HepG2 (cell line): Measurements from ENCODE around the gene ACACA. TPM values are rescaled to one million over a fixed set of nuclear protein-coding genes. Genes with fewer than 3 reads are reported as not detected.

Source experiments
- ETV6 ChIP-seq: sonication (generic); formaldehyde crosslinking; conservative IDR thresholded peaks from 2 replicates; pipeline ENCODE4 v1.4.0; 2020; ENCODE audit warnings: missing genetic modification reagents
- FLYWCH1 ChIP-seq: sonication (generic); formaldehyde crosslinking; IDR thresholded peaks from 2 replicates; pipeline ENCODE4 v1.8.1; 2023; ENCODE audit warnings: mild to moderate bottlenecking, missing genetic modification reagents
- FOXA1 ChIP-seq, 2 experiments: fragments of 450-650 bp in 1 of 2; sonication (generic) in 1 of 2; formaldehyde crosslinking in 1 of 2; IDR thresholded peaks; 2 replicates each; pipeline versions ENCODE4 v1.4.0 to v1.6.1; 2016 to 2020; ENCODE audit warnings: missing genetic modification reagents in 1 of 2
- GABPA ChIP-seq, 2 experiments: IDR thresholded peaks; 2 replicates each; pipeline ENCODE4 v1.6.1; 2011 to 2016; ENCODE audit warnings: low read depth in 2 of 2, low read length in 1 of 2, missing biosample characterization in 1 of 2, missing genetic modification characterization in 1 of 2
- HDAC1 ChIP-seq: sonication (generic); formaldehyde crosslinking; IDR thresholded peaks from 2 replicates; pipeline ENCODE4 v1.5.1; 2020; ENCODE audit warnings: mild to moderate bottlenecking, missing genetic modification reagents
- IRX3 ChIP-seq: sonication (generic); formaldehyde crosslinking; IDR thresholded peaks from 2 replicates; pipeline ENCODE4 v1.8.1; 2023; ENCODE audit warnings: mild to moderate bottlenecking, low read depth, missing genetic modification reagents, borderline replicate concordance
- MXD4 ChIP-seq: IDR thresholded peaks from 2 replicates; pipeline ENCODE4 v1.6.1; 2016; ENCODE audit warnings: mild to moderate bottlenecking, missing biosample characterization, missing genetic modification reagents
- NFYB ChIP-seq: sonication (generic); formaldehyde crosslinking; IDR thresholded peaks from 2 replicates; pipeline ENCODE4 v1.4.0; 2020; ENCODE audit warnings: missing genetic modification reagents
- PRMT3 ChIP-seq: sonication (generic); formaldehyde crosslinking; IDR thresholded peaks from 2 replicates; pipeline ENCODE4 v1.8.1; 2022; ENCODE audit warnings: low read depth, mild to moderate bottlenecking, moderate library complexity, missing genetic modification reagents, borderline replicate concordance
- SP1 ChIP-seq, 2 experiments: fragments of 450-650 bp in 1 of 2; sonication (generic) in 1 of 2; formaldehyde crosslinking in 1 of 2; IDR thresholded peaks; 2 replicates each; pipeline versions ENCODE4 v1.4.0 to v1.6.1; 2016 to 2020; ENCODE audit warnings: missing genetic modification reagents in 1 of 2
- ZHX1 ChIP-seq: sonication (generic); formaldehyde crosslinking; IDR thresholded peaks from 2 replicates; pipeline ENCODE4 v1.8.1; 2022; ENCODE audit warnings: low read depth, mild to moderate bottlenecking, missing genetic modification reagents
- ZNF251 ChIP-seq: sonication (generic); formaldehyde crosslinking; IDR thresholded peaks from 2 replicates; pipeline ENCODE4 v1.9.0; 2021; ENCODE audit warnings: mild to moderate bottlenecking, missing genetic modification reagents
- ZNF292 ChIP-seq: sonication (generic); formaldehyde crosslinking; IDR thresholded peaks from 2 replicates; pipeline ENCODE4 v1.8.1; 2022; ENCODE audit warnings: mild to moderate bottlenecking, low read depth, missing genetic modification reagents, borderline replicate concordance
- ZNF430 ChIP-seq: sonication (generic); formaldehyde crosslinking; IDR thresholded peaks from 2 replicates; pipeline ENCODE4 v1.9.0; 2021; ENCODE audit warnings: mild to moderate bottlenecking, missing genetic modification reagents
- ZNF503 ChIP-seq: sonication (generic); formaldehyde crosslinking; IDR thresholded peaks from 2 replicates; pipeline ENCODE4 v1.4.0; 2020; ENCODE audit warnings: missing genetic modification reagents
- ZNF841 ChIP-seq: sonication (generic); formaldehyde crosslinking; IDR thresholded peaks from 2 replicates; pipeline ENCODE4 v1.8.1; 2023; ENCODE audit warnings: missing genetic modification reagents, borderline replicate concordance
- polyA plus RNA-seq, 8 experiments: library from polyadenylated mRNA; depleted of rRNA in 3 of 8; stranded (reverse) in 7 of 8; unstranded in 1 of 8; fragments of >200 nt; fragmentation: Illumina TruSeq in 4 of 8; extraction: Trizol in 4 of 8; gene quantifications; 2 replicates each; pipeline versions ENCODE4 v1.2.1 to v1.2.3, GENCODE V29; 2011 to 2016; ENCODE audit warnings: low read depth in 4 of 8, missing spikeins in 1 of 8, mixed read lengths in 1 of 8; ENCODE audit not compliant: insufficient read depth in 1 of 8
- total RNA-seq, 5 experiments: library from RNA; depleted of rRNA; stranded (reverse); fragments of >200 nt; fragmentation: Illumina TruSeq; extraction: Trizol; gene quantifications; 2 replicates each; pipeline ENCODE4 v1.2.3, GENCODE V29; 2016; ENCODE audit warnings: low read depth in 1 of 5
- TF ChIP-seq, protein P1 (sequence below): IDR thresholded peaks from 2 replicates; pipeline ENCODE4 v1.6.1; 2016; ENCODE audit warnings: control low read depth
- TF ChIP-seq, protein P2 (sequence below): sonication (generic); formaldehyde crosslinking; IDR thresholded peaks from 2 replicates; pipeline ENCODE4 v1.5.1; 2020; ENCODE audit warnings: missing genetic modification reagents, mild to moderate bottlenecking, borderline replicate concordance

Gene ACACA
- total and polyA plus RNA-seq, 2 of the 13 experiments (the other 11 are each of a cell fraction or from before 2014, with no cell fraction given), result 39.2 to 47.2 TPM

GRCh38 chr17:37358830-37359681, 47.6 kb downstream of the ACACA start (continued):
- TF ChIP-seq, protein P1, sequence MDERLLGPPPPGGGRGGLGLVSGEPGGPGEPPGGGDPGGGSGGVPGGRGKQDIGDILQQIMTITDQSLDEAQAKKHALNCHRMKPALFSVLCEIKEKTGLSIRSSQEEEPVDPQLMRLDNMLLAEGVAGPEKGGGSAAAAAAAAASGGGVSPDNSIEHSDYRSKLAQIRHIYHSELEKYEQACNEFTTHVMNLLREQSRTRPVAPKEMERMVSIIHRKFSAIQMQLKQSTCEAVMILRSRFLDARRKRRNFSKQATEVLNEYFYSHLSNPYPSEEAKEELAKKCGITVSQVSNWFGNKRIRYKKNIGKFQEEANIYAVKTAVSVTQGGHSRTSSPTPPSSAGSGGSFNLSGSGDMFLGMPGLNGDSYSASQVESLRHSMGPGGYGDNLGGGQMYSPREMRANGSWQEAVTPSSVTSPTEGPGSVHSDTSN (CRISPR knock-in tag), result no peak
- 0 out of 2 replicates have a peak, but pooled peaks have one; percentile 18 for TF ChIP-seq ZNF430 (CRISPR knock-in tag)
- peak; percentile 53; the same call in 1 of the 2 replicates for TF ChIP-seq ZNF503 (CRISPR knock-in tag)
- TF ChIP-seq NFYB, result peak; percentile 75
- TF ChIP-seq ZHX1 (CRISPR knock-in tag), result 0 out of 2 replicates have a peak, but pooled peaks have one; percentile 43
- TF ChIP-seq SP1 (IDR thresholded peaks at IDR 0.05), result no peak
- TF ChIP-seq SP1 (CRISPR knock-in tag; IDR thresholded peaks at IDR 0.05), result peak; percentile 38; the same call in 1 of the 2 replicates
- no peak for TF ChIP-seq ZNF251 (CRISPR knock-in tag)
- TF ChIP-seq IRX3 (CRISPR knock-in tag), result no peak
- TF ChIP-seq GABPA (IDR thresholded peaks at IDR 0.05; ENCODE audit: low read depth, low read length), result 0 out of 2 replicates have a peak, but pooled peaks have one; percentile 30
- TF ChIP-seq GABPA (CRISPR knock-in tag; IDR thresholded peaks at IDR 0.05; ENCODE audit: low read depth), result no peak
- no peak for TF ChIP-seq FLYWCH1 (CRISPR knock-in tag)
- no peak for TF ChIP-seq PRMT3 (CRISPR knock-in tag)
- TF ChIP-seq ETV6 (CRISPR knock-in tag), result no peak
- no peak for TF ChIP-seq ZNF292 (CRISPR knock-in tag)
- TF ChIP-seq ZNF841 (CRISPR knock-in tag), result no peak
- peak; percentile 60; the same call in 1 of the 2 replicates for TF ChIP-seq HDAC1
- TF ChIP-seq FOXA1 (IDR thresholded peaks at IDR 0.05), result no peak
- TF ChIP-seq FOXA1 (CRISPR knock-in tag; IDR thresholded peaks at IDR 0.05), result no peak; the same call in 1 of the 2 replicates
- peak; percentile 73; the same call in 1 of the 2 replicates for TF ChIP-seq MXD4 (CRISPR knock-in tag)
- TF ChIP-seq, protein P2, sequence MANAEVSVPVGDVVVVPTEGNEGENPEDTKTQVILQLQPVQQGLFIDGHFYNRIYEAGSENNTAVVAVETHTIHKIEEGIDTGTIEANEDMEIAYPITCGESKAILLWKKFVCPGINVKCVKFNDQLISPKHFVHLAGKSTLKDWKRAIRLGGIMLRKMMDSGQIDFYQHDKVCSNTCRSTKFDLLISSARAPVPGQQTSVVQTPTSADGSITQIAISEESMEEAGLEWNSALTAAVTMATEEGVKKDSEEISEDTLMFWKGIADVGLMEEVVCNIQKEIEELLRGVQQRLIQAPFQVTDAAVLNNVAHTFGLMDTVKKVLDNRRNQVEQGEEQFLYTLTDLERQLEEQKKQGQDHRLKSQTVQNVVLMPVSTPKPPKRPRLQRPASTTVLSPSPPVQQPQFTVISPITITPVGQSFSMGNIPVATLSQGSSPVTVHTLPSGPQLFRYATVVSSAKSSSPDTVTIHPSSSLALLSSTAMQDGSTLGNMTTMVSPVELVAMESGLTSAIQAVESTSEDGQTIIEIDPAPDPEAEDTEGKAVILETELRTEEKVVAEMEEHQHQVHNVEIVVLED (CRISPR knock-in tag), result peak; percentile 61
